ENCODE measurements around the gene NOL12. TPM values are rescaled to one million over a fixed set of nuclear protein-coding genes. Genes with fewer than 3 reads are reported as not detected.

The NOL12 gene
- total and polyA plus RNA-seq, 4 donors: 6.9 to 16.5 (median 11.4) TPM

GRCh38 chr22:37658133-37659065 is 27.7 kb upstream of the NOL12 start, which contains the start of gene PDXP (continued):
- TF ChIP-seq TAF1 (conservative IDR thresholded peaks at IDR 0.05) (peak; percentile 15), YY1 (IDR thresholded peaks at IDR 0.05) (peak; percentile 64), RAD21 (IDR thresholded peaks at IDR 0.05) (no peak), EGR1 (IDR thresholded peaks at IDR 0.05; ENCODE audit: low read depth in 2 of 2) (no peak), NR2F2 (IDR thresholded peaks at IDR 0.05) (peak; percentile 32), FOXA1 (IDR thresholded peaks at IDR 0.05) (no peak), ATF3 (IDR thresholded peaks at IDR 0.05) (no peak), MAX (IDR thresholded peaks at IDR 0.05) (peak; percentile 52), JUND (IDR thresholded peaks at IDR 0.05) (no peak), GABPA (IDR thresholded peaks at IDR 0.05 in 1 of 2, conservative IDR thresholded peaks at IDR 0.05 in 1 of 2) (peak in 1 of 2 donors; percentile 72), HNF4A (conservative IDR thresholded peaks at IDR 0.05) (peak; percentile 41 to 59), SP1 (IDR thresholded peaks at IDR 0.05) (peak; percentile 99), RXRA (IDR thresholded peaks at IDR 0.05) (peak; percentile 67 to 69)

DNA sequence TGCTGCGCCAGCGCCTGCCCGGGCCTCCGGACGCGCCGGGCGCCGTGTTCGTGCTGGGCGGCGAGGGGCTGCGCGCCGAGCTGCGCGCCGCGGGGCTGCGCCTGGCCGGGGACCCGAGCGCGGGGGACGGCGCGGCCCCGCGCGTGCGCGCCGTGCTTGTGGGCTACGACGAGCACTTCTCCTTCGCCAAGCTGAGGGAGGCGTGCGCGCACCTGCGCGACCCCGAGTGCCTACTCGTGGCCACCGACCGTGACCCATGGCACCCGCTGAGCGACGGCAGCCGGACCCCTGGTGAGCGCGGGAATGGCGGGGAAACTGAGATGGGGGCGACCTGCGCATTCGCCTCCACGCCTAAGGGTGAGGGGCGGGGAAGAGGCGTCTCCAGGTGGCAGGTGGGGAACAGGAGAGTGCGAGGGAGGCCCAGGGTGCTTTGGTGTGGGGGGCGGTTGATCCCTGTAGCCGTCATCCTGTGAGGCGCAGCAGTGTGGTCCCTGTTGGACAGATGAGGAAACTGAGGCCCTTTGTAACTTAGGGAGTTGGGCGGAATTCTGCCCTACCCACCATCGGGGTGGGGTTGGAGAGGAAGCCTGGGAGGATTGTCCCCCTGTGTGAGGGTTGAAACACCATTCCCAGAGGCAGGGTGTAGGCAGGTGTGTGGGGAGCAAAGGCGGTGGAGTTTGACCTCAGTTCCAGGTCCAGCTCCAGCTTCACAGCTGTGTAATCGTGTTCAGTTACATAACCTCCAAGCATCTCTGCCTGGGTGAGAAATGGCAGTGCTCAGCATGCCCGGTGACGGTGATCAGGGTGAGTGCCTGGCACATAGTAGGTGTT is 26.9 kb upstream of the NOL12 start:
- Histone ChIP-seq H3K9ac (ENCODE audit: low read depth in 1 of 2, low read length in 2 of 2) (peak overlapping the region; percentile 26 to 35), H3K36me3 (ENCODE audit: control insufficient read depth in 4 of 4, insufficient read depth in 3 of 4, low read depth in 1 of 4, low read length in 3 of 4) (peaks cover 0 to 2% (median 0%) of the 10 kb centered on the region in 4 donors), H3K27me3 (ENCODE audit: control insufficient read depth in 4 of 4, insufficient read depth in 4 of 4, low read length in 3 of 4) (no peaks in the 10 kb centered on the region), H3K4me3 (ENCODE audit: low read depth in 1 of 3, low read length in 3 of 3) (peak overlapping the region; percentile 41 to 88 (median 84)), H3K27ac (ENCODE audit: low read depth in 1 of 2, low read length in 2 of 2) (peak overlapping the region; percentile 88 to 90), H3K9me3 (ENCODE audit: control insufficient read depth in 4 of 4, low read length in 3 of 4) (no peaks in the 10 kb centered on the region), H3K4me1 (ENCODE audit: control insufficient read depth in 4 of 4, insufficient read depth in 4 of 4, low read length in 3 of 4) (peaks cover 8 to 50% (median 41%) of the 10 kb centered on the region in 4 donors)
- peak; percentile 68 for DNase-seq (ENCODE audit: low spot score)
- no peak for TF ChIP-seq EGR1 (IDR thresholded peaks at IDR 0.05; ENCODE audit: low read depth in 2 of 2)
- TF ChIP-seq CTCF (IDR thresholded peaks at IDR 0.05; ENCODE audit: low read depth, low read length, missing input control): no peak
- TF ChIP-seq HNF4A (conservative IDR thresholded peaks at IDR 0.05): peak; percentile 100
- TF ChIP-seq NR2F2 (IDR thresholded peaks at IDR 0.05): peak; percentile 73
- TF ChIP-seq, protein P1, sequence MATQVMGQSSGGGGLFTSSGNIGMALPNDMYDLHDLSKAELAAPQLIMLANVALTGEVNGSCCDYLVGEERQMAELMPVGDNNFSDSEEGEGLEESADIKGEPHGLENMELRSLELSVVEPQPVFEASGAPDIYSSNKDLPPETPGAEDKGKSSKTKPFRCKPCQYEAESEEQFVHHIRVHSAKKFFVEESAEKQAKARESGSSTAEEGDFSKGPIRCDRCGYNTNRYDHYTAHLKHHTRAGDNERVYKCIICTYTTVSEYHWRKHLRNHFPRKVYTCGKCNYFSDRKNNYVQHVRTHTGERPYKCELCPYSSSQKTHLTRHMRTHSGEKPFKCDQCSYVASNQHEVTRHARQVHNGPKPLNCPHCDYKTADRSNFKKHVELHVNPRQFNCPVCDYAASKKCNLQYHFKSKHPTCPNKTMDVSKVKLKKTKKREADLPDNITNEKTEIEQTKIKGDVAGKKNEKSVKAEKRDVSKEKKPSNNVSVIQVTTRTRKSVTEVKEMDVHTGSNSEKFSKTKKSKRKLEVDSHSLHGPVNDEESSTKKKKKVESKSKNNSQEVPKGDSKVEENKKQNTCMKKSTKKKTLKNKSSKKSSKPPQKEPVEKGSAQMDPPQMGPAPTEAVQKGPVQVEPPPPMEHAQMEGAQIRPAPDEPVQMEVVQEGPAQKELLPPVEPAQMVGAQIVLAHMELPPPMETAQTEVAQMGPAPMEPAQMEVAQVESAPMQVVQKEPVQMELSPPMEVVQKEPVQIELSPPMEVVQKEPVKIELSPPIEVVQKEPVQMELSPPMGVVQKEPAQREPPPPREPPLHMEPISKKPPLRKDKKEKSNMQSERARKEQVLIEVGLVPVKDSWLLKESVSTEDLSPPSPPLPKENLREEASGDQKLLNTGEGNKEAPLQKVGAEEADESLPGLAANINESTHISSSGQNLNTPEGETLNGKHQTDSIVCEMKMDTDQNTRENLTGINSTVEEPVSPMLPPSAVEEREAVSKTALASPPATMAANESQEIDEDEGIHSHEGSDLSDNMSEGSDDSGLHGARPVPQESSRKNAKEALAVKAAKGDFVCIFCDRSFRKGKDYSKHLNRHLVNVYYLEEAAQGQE (IDR thresholded peaks at IDR 0.05): peak; percentile 37
- TF ChIP-seq GABPA (IDR thresholded peaks at IDR 0.05 in 1 of 2, conservative IDR thresholded peaks at IDR 0.05 in 1 of 2): peak in 1 of 2 donors; percentile 46
- peak; percentile 39 to 42 for TF ChIP-seq RAD21 (IDR thresholded peaks at IDR 0.05)
- TF ChIP-seq MAX (IDR thresholded peaks at IDR 0.05): peak; percentile 79
- TF ChIP-seq SP1 (IDR thresholded peaks at IDR 0.05): peak; percentile 94
- TF ChIP-seq HNF4G (IDR thresholded peaks at IDR 0.05): peak; percentile 98
- TF ChIP-seq FOXA1 (IDR thresholded peaks at IDR 0.05): peak; percentile 73
- TF ChIP-seq ATF3 (IDR thresholded peaks at IDR 0.05): peak; percentile 63
- peak; percentile 85 for TF ChIP-seq YY1 (IDR thresholded peaks at IDR 0.05)
- TF ChIP-seq FOXA2 (IDR thresholded peaks at IDR 0.05): peak; percentile 65
- TF ChIP-seq ZBTB33 (IDR thresholded peaks at IDR 0.05): peak; percentile 80
- peak in 1 of 2 donors; percentile 59 for TF ChIP-seq JUND (IDR thresholded peaks at IDR 0.05)
- TF ChIP-seq TAF1 (conservative IDR thresholded peaks at IDR 0.05): no peak
- TF ChIP-seq RXRA (IDR thresholded peaks at IDR 0.05): peak; percentile 86 to 91
- 2% methylated on average over 68 of the region's 68 CpGs for WGBS

Measured in liver (tissue), 9 donors.